ENCODE data around the gene BCL7A.

BCL7A gene

GRCh38 chr12:122093098-122093883 is 71.6 kb downstream of the BCL7A start:
- H3K4me3 ChIP-seq (ENCODE audit: low read depth, low read length) = no peak overlapping the region
- no peak for DNase-seq (ENCODE audit: low read depth)
- no peak for TF ChIP-seq CTCF (IDR thresholded peaks at IDR 0.05; ENCODE audit: low read depth, low read length, missing control alignments)

- no peak for TF ChIP-seq CTCF (IDR thresholded peaks at IDR 0.05; ENCODE audit: low read depth, low read length, missing control alignments)
- no peak for DNase-seq (ENCODE audit: low read depth)
- no peak overlapping the region for H3K4me3 ChIP-seq (ENCODE audit: low read depth, low read length)
Observed at GRCh38 chr12:122094137-122094734, 72.6 kb downstream of the BCL7A start.

GRCh38 chr12:122094735-122095631 is 73.3 kb downstream of the BCL7A start:
- DNase-seq (ENCODE audit: low read depth) = no peak
- TF ChIP-seq CTCF (IDR thresholded peaks at IDR 0.05; ENCODE audit: low read depth, low read length, missing control alignments) = no peak
- no peak overlapping the region for H3K4me3 ChIP-seq (ENCODE audit: low read depth, low read length)

GRCh38 chr12:122096014-122096413 is 74.3 kb downstream of the BCL7A start:
- H3K4me3 ChIP-seq (ENCODE audit: low read depth, low read length) = no peak overlapping the region
- no peak for DNase-seq (ENCODE audit: low read depth)
- TF ChIP-seq CTCF (IDR thresholded peaks at IDR 0.05; ENCODE audit: low read depth, low read length, missing control alignments) = no peak

GRCh38 chr12:122096591-122097149 is 75.0 kb downstream of the BCL7A start:
- TF ChIP-seq CTCF (IDR thresholded peaks at IDR 0.05; ENCODE audit: low read depth, low read length, missing control alignments) = no peak
- DNase-seq (ENCODE audit: low read depth) = no peak
- no peak overlapping the region for H3K4me3 ChIP-seq (ENCODE audit: low read depth, low read length)

GRCh38 chr12:122097584-122097926 is 75.9 kb downstream of the BCL7A start:
- DNase-seq (ENCODE audit: low read depth) = no peak
- TF ChIP-seq CTCF (IDR thresholded peaks at IDR 0.05; ENCODE audit: low read depth, low read length, missing control alignments) = no peak
- H3K4me3 ChIP-seq (ENCODE audit: low read depth, low read length) = no peak overlapping the region
